ENCODE data around the gene DDX10. TPM values are rescaled to one million over a fixed set of nuclear protein-coding genes. Genes with fewer than 3 reads are reported as not detected.

DDX10 gene
- total RNA-seq, 2 donors from 2014 or later: 12.6 to 17.6 TPM

GRCh38 chr11:108757630-108758029, 92.8 kb downstream of the DDX10 start:
- H3K27ac ChIP-seq: no peak overlapping the region
- H3K4me3 ChIP-seq: no peak overlapping the region
- no peaks in the 10 kb centered on the region for H3K4me1 ChIP-seq
- intact Hi-C loops (cut with DNase I): no loop called here
- no peak for DNase-seq
- H3K9me3 ChIP-seq: no peaks in the 10 kb centered on the region
- TF ChIP-seq CTCF (IDR thresholded peaks at IDR 0.05): no peak
- no peaks in the 10 kb centered on the region for H3K36me3 ChIP-seq
- no peak overlapping the region for H3K9ac ChIP-seq (ENCODE audit: low read depth in 2 of 2, low read length in 2 of 2)
- H3K27me3 ChIP-seq: no peaks in the 10 kb centered on the region

DNA sequence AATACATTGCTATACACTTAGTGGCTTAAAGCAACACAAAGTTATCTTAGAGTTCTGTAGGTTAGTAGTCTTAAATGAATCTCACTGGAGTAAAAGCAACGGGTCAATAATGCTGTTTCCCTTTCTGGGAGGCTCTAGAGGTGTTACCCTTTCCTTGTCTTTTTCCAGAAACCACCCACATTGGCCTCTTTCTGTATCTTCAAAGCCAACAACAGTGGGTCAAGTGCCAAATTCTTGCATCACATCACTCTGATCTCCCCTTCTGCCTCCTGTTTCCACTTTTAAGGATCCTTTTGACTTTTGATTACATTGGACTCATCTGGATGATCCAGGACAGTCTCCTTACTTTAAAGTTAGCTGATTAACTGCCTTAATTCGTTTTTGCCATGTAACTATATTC, 93.6 kb downstream of the DDX10 start:
- Histone ChIP-seq H3K4me3 (no peak overlapping the region), H3K27me3 (no peaks in the 10 kb centered on the region), H3K4me1 (no peaks in the 10 kb centered on the region), H3K36me3 (no peaks in the 10 kb centered on the region), H3K9ac (ENCODE audit: low read depth in 2 of 2, low read length in 2 of 2) (no peak overlapping the region), H3K9me3 (no peaks in the 10 kb centered on the region), H3K27ac (no peak overlapping the region)
- TF ChIP-seq CTCF (IDR thresholded peaks at IDR 0.05): no peak
- intact Hi-C loops (cut with DNase I): no loop called here
- no peak for DNase-seq

- no peak overlapping the region for H3K4me3 ChIP-seq
- intact Hi-C loops (cut with DNase I): no loop called here
- no peak for TF ChIP-seq CTCF (IDR thresholded peaks at IDR 0.05)
- H3K9ac ChIP-seq (ENCODE audit: low read depth in 2 of 2, low read length in 2 of 2): no peak overlapping the region
- no peaks in the 10 kb centered on the region for H3K27me3 ChIP-seq
- H3K4me1 ChIP-seq: no peaks in the 10 kb centered on the region
- no peaks in the 10 kb centered on the region for H3K9me3 ChIP-seq
- H3K36me3 ChIP-seq: no peaks in the 10 kb centered on the region
- no peak overlapping the region for H3K27ac ChIP-seq
- DNase-seq: no peak
Observed at GRCh38 chr11:108766596-108767173, 101.8 kb downstream of the DDX10 start.

GRCh38 chr11:108768370-108768769, 103.5 kb downstream of the DDX10 start:
- intact Hi-C loops (cut with DNase I): no loop called here
- Histone ChIP-seq H3K36me3 (no peaks in the 10 kb centered on the region), H3K9ac (ENCODE audit: low read depth in 2 of 2, low read length in 2 of 2) (no peak overlapping the region), H3K27me3 (no peaks in the 10 kb centered on the region), H3K9me3 (no peaks in the 10 kb centered on the region), H3K4me1 (no peaks in the 10 kb centered on the region), H3K27ac (no peak overlapping the region), H3K4me3 (no peak overlapping the region)
- no peak for TF ChIP-seq CTCF (IDR thresholded peaks at IDR 0.05)
- DNase-seq: no peak

DNA sequence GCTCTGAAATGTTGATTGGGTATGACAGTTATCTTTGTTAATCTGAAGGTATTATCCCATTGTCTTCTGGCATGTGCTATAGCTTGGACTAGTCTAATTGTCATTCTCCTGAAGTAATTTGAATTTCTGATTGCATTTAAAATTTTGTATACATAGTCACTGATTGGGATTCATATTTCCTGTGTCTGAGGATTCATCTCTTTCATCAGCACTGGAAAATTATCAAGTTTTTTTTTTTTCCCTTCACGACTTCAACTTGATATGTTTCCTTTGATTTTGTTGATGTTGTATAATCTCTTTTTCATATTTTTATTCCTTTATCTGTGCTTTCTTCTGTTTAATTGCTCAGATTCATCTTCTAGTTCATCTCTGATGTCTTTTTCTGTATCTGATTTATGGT, 104.1 kb downstream of the DDX10 start:
- DNase-seq: no peak
- Histone ChIP-seq H3K4me1 (no peaks in the 10 kb centered on the region), H3K36me3 (no peaks in the 10 kb centered on the region), H3K27me3 (no peaks in the 10 kb centered on the region), H3K9me3 (no peaks in the 10 kb centered on the region), H3K9ac (ENCODE audit: low read depth in 2 of 2, low read length in 2 of 2) (no peak overlapping the region), H3K27ac (no peak overlapping the region), H3K4me3 (no peak overlapping the region)
- intact Hi-C loops (cut with DNase I): no loop called here
- TF ChIP-seq CTCF (IDR thresholded peaks at IDR 0.05): no peak

Data from colonic mucosa (tissue), 4 donors.